K562 (cell line): ENCODE data around the gene CSNK1G2.

Experiments
- CREB1 ChIP-seq, 2 experiments: sonication (generic) in 1 of 2; formaldehyde crosslinking in 1 of 2; IDR thresholded peaks; 2 replicates each; pipeline versions ENCODE4 v1.6.1 to v1.8.0; 2012 to 2022; ENCODE audit warnings: inconsistent platforms in 1 of 2, mild to moderate bottlenecking in 1 of 2, missing genetic modification reagents in 1 of 2, moderate library complexity in 1 of 2
- EP300 ChIP-seq: IDR thresholded peaks from 2 replicates; pipeline ENCODE4 v1.6.1; 2012; ENCODE audit warnings: low read length, improper control_type of control experiment
- EWSR1 ChIP-seq: fragments of 450-650 bp; IDR thresholded peaks from 2 replicates; pipeline ENCODE4 v1.6.1; 2018; ENCODE audit warnings: borderline replicate concordance, mild to moderate bottlenecking, low read depth, moderate library complexity; ENCODE audit not compliant: partially characterized antibody
- HMG20A ChIP-seq: fragments of 450-650 bp; formaldehyde crosslinking; conservative IDR thresholded peaks from 2 replicates; pipeline ENCODE4 v1.4.0; 2020; ENCODE audit warnings: mild to moderate bottlenecking, mixed read lengths
- NR2C1 ChIP-seq, 2 experiments: fragments of 450-650 bp; IDR thresholded peaks; 2 replicates each; pipeline ENCODE4 v1.6.1; 2017; ENCODE audit warnings: mild to moderate bottlenecking in 2 of 2, antibody characterized with exemption in 1 of 2, inconsistent platforms in 1 of 2, missing compliant biosample characterization in 1 of 2, missing genetic modification characterization in 1 of 2
- POLR2A ChIP-seq: fragments of 450-650 bp; conservative IDR thresholded peaks from 2 replicates; pipeline ENCODE4 v1.6.1; 2016
- RBM14 ChIP-seq: fragments of 200-400 bp; formaldehyde crosslinking; IDR thresholded peaks from 2 replicates; pipeline ENCODE4 v1.6.1; 2018; ENCODE audit warnings: low read depth, mild to moderate bottlenecking, low read length, moderate library complexity, borderline replicate concordance; ENCODE audit not compliant: insufficient read depth
- YY1 ChIP-seq, 3 experiments: IDR thresholded peaks; 2 replicates each; pipeline ENCODE4 v1.6.1; 2011; ENCODE audit warnings: low read length in 2 of 3, mild to moderate bottlenecking in 2 of 3, moderate library complexity in 2 of 3, borderline replicate concordance in 1 of 3, control low read depth in 1 of 3, low read depth in 1 of 3; ENCODE audit not compliant: insufficient read depth in 3 of 3, insufficient replicate concordance in 2 of 3, control insufficient read depth in 1 of 3, insufficient read length in 1 of 3; ENCODE audit errors: extremely low read depth in 1 of 3
- ZNF551 ChIP-seq: fragments of 250-450 bp; sonication (Bioruptor Pico); IDR thresholded peaks from 2 replicates; pipeline ENCODE4 v1.5.0; 2021; ENCODE audit warnings: mild to moderate bottlenecking, moderate library complexity
- TF ChIP-seq, protein P1 (sequence below): IDR thresholded peaks from 2 replicates; pipeline ENCODE4 v1.6.1; 2014; ENCODE audit warnings: antibody characterized with exemption
- TF ChIP-seq, protein P2 (sequence below): fragments of 250-450 bp; sonication (Bioruptor Pico); IDR thresholded peaks from 2 replicates; pipeline ENCODE4 v1.8.0; 2022; ENCODE audit warnings: inconsistent platforms, mild to moderate bottlenecking, moderate library complexity, borderline replicate concordance
- TF ChIP-seq, protein P3 (sequence below): sonication (generic); formaldehyde crosslinking; IDR thresholded peaks from 2 replicates; pipeline ENCODE4 v1.8.0; 2022; ENCODE audit warnings: mild to moderate bottlenecking, missing genetic modification reagents
- TF ChIP-seq, protein P4 (sequence below): fragments of 450-650 bp; formaldehyde crosslinking; IDR thresholded peaks from 2 replicates; pipeline ENCODE4 v1.4.0; 2022; ENCODE audit warnings: missing genetic modification characterization
- TF ChIP-seq, protein P5 (sequence below), 2 experiments: fragments of 450-650 bp in 1 of 2; sonication (generic) in 1 of 2; formaldehyde crosslinking in 1 of 2; IDR thresholded peaks in 1 of 2; conservative IDR thresholded peaks in 1 of 2; 2 replicates each; pipeline versions ENCODE4 v1.6.1 to v1.8.1; 2016 to 2023; ENCODE audit warnings: mild to moderate bottlenecking in 2 of 2, moderate library complexity in 2 of 2, inconsistent platforms in 1 of 2, missing genetic modification reagents in 1 of 2

DNA sequence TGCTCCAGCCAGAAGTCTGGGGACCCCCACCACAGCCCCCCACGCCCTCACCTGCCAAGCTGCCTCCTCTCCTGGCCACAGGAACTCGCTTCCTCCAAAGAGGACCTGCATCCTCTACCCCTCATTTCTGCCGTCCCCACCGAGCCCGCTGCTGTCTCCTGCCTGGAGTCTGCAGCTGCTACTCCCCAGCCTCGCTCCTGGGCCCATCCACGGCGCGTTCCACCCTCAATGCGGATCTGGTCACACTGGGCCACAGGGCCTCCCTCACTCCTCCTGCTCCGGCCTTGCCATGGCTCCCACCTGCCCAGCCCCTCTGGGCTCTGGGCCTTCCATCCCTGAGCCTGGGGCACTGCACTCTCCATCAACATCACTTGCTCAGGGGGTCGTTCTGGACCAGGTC, 70.2 kb downstream of the CSNK1G2 start:
- TF ChIP-seq HMG20A (no peak), CREB1 (IDR thresholded peaks at IDR 0.05) (no peak), CREB1 (CRISPR knock-in tag; IDR thresholded peaks at IDR 0.05) (no peak), RBM14 (no peak), EP300 (no peak), ZNF551 (CRISPR knock-in tag) (no peak), POLR2A (no peak), NR2C1 (IDR thresholded peaks at IDR 0.05) (no peak), NR2C1 (tag; IDR thresholded peaks at IDR 0.05) (no peak), YY1 (IDR thresholded peaks at IDR 0.05; ENCODE audit: borderline replicate concordance in 1 of 3, control insufficient read depth in 1 of 3, extremely low read depth in 1 of 3, insufficient read depth in 3 of 3, insufficient read length in 1 of 3, insufficient replicate concordance in 2 of 3, low read depth in 1 of 3, low read length in 2 of 3) (no peak), EWSR1 (no peak)
- TF ChIP-seq, protein P1, sequence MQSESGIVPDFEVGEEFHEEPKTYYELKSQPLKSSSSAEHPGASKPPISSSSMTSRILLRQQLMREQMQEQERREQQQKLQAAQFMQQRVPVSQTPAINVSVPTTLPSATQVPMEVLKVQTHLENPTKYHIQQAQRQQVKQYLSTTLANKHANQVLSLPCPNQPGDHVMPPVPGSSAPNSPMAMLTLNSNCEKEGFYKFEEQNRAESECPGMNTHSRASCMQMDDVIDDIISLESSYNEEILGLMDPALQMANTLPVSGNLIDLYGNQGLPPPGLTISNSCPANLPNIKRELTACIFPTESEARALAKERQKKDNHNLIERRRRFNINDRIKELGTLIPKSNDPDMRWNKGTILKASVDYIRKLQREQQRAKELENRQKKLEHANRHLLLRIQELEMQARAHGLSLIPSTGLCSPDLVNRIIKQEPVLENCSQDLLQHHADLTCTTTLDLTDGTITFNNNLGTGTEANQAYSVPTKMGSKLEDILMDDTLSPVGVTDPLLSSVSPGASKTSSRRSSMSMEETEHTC: no peak
- TF ChIP-seq, protein P2, sequence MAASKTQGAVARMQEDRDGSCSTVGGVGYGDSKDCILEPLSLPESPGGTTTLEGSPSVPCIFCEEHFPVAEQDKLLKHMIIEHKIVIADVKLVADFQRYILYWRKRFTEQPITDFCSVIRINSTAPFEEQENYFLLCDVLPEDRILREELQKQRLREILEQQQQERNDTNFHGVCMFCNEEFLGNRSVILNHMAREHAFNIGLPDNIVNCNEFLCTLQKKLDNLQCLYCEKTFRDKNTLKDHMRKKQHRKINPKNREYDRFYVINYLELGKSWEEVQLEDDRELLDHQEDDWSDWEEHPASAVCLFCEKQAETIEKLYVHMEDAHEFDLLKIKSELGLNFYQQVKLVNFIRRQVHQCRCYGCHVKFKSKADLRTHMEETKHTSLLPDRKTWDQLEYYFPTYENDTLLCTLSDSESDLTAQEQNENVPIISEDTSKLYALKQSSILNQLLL (CRISPR knock-in tag): no peak
- TF ChIP-seq, protein P3, sequence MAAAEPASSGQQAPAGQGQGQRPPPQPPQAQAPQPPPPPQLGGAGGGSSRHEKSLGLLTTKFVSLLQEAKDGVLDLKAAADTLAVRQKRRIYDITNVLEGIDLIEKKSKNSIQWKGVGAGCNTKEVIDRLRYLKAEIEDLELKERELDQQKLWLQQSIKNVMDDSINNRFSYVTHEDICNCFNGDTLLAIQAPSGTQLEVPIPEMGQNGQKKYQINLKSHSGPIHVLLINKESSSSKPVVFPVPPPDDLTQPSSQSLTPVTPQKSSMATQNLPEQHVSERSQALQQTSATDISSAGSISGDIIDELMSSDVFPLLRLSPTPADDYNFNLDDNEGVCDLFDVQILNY (CRISPR knock-in tag): no peak
- TF ChIP-seq, protein P4, sequence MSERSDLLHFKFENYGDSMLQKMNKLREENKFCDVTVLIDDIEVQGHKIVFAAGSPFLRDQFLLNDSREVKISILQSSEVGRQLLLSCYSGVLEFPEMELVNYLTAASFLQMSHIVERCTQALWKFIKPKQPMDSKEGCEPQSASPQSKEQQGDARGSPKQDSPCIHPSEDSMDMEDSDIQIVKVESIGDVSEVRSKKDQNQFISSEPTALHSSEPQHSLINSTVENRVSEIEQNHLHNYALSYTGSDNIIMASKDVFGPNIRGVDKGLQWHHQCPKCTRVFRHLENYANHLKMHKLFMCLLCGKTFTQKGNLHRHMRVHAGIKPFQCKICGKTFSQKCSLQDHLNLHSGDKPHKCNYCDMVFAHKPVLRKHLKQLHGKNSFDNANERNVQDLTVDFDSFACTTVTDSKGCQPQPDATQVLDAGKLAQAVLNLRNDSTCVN (CRISPR knock-in tag): no peak
- TF ChIP-seq, protein P5, sequence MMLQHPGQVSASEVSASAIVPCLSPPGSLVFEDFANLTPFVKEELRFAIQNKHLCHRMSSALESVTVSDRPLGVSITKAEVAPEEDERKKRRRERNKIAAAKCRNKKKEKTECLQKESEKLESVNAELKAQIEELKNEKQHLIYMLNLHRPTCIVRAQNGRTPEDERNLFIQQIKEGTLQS (IDR thresholded peaks at IDR 0.05): no peak
- TF ChIP-seq, protein P5 (CRISPR knock-in tag; conservative IDR thresholded peaks at IDR 0.05): no peak
